SK-N-SH treated with all-trans-retinoic acid at 6 μM for 48 hours (cell line): ENCODE measurements around the gene ATP5F1B.

Source experiments
- GLIS3 ChIP-seq: fragments of 250-450 bp; sonication (Bioruptor Pico); IDR thresholded peaks from 2 replicates; pipeline ENCODE4 v1.5.0; 2020; ENCODE audit warnings: mild to moderate bottlenecking, moderate library complexity
- OSR1 ChIP-seq: fragments of 250-450 bp; sonication (Bioruptor Pico); IDR thresholded peaks from 2 replicates; pipeline ENCODE4 v1.8.0; 2022; ENCODE audit warnings: moderate library complexity, mild to moderate bottlenecking, inconsistent platforms
- PPARA ChIP-seq: fragments of 250-450 bp; sonication (Bioruptor Pico); IDR thresholded peaks from 2 replicates; pipeline ENCODE4 v1.5.0; 2020; ENCODE audit warnings: mild to moderate bottlenecking, borderline replicate concordance
- RARB ChIP-seq: fragments of 250-450 bp; sonication (Bioruptor Pico); IDR thresholded peaks from 2 replicates; pipeline ENCODE4 v1.8.0; 2021; ENCODE audit warnings: mild to moderate bottlenecking, moderate library complexity
- SNAI2 ChIP-seq: fragments of 250-450 bp; sonication (Bioruptor Pico); IDR thresholded peaks from 2 replicates; pipeline ENCODE4 v1.5.0; 2020; ENCODE audit warnings: mild to moderate bottlenecking, moderate library complexity
- TCF4 ChIP-seq: fragments of 250-450 bp; sonication (Bioruptor Pico); IDR thresholded peaks from 2 replicates; pipeline ENCODE4 v1.8.0; 2021; ENCODE audit warnings: mild to moderate bottlenecking, moderate library complexity, borderline replicate concordance
- ZFP30 ChIP-seq: fragments of 450-650 bp; formaldehyde crosslinking; IDR thresholded peaks from 2 replicates; pipeline ENCODE4 v1.5.0; 2022; ENCODE audit warnings: mild to moderate bottlenecking, moderate library complexity
- ZNF70 ChIP-seq: fragments of 450-650 bp; formaldehyde crosslinking; IDR thresholded peaks from 2 replicates; pipeline ENCODE4 v1.5.0; 2020; ENCODE audit warnings: mild to moderate bottlenecking, moderate library complexity
- ZNF8 ChIP-seq: fragments of 450-650 bp; formaldehyde crosslinking; IDR thresholded peaks from 2 replicates; pipeline ENCODE4 v1.5.0; 2020; ENCODE audit warnings: mild to moderate bottlenecking, moderate library complexity
- TF ChIP-seq, protein P1 (sequence below): fragments of 250-450 bp; sonication (Bioruptor Pico); IDR thresholded peaks from 2 replicates; pipeline ENCODE4 v1.8.0; 2020; ENCODE audit warnings: mild to moderate bottlenecking, moderate library complexity, borderline replicate concordance
- TF ChIP-seq, protein P2 (sequence below): fragments of 250-450 bp; sonication (Bioruptor Pico); IDR thresholded peaks from 2 replicates; pipeline ENCODE4 v1.5.0; 2020; ENCODE audit warnings: mild to moderate bottlenecking, moderate library complexity
- TF ChIP-seq, protein P3 (sequence below): fragments of 250-450 bp; sonication (Bioruptor Pico); IDR thresholded peaks from 2 replicates; pipeline ENCODE4 v1.5.1; 2020; ENCODE audit warnings: low read depth, mild to moderate bottlenecking, moderate library complexity
- TF ChIP-seq, protein P4 (sequence below): fragments of 250-450 bp; sonication (Bioruptor Pico); IDR thresholded peaks from 2 replicates; pipeline ENCODE4 v1.8.0; 2021; ENCODE audit warnings: low read depth, mild to moderate bottlenecking, moderate library complexity, borderline replicate concordance
- TF ChIP-seq, protein P5 (sequence below): fragments of 250-450 bp; sonication (Bioruptor Pico); IDR thresholded peaks from 2 replicates; pipeline ENCODE4 v1.5.1; 2021; ENCODE audit warnings: mild to moderate bottlenecking, moderate library complexity

DNA sequence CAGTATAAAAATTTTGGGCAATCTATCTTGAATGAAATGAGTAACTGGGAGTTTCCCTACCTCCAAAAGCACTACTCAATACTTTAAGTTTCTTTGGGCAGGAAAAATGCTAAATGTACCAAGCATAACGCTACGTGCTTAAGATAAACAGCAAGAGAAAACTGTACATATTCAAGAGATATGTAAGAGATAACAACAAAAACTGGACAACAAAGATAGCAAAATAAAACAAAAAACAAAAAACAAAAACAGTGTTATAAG is 22.3 kb upstream of the ATP5F1B start:
- TF ChIP-seq, protein P1, sequence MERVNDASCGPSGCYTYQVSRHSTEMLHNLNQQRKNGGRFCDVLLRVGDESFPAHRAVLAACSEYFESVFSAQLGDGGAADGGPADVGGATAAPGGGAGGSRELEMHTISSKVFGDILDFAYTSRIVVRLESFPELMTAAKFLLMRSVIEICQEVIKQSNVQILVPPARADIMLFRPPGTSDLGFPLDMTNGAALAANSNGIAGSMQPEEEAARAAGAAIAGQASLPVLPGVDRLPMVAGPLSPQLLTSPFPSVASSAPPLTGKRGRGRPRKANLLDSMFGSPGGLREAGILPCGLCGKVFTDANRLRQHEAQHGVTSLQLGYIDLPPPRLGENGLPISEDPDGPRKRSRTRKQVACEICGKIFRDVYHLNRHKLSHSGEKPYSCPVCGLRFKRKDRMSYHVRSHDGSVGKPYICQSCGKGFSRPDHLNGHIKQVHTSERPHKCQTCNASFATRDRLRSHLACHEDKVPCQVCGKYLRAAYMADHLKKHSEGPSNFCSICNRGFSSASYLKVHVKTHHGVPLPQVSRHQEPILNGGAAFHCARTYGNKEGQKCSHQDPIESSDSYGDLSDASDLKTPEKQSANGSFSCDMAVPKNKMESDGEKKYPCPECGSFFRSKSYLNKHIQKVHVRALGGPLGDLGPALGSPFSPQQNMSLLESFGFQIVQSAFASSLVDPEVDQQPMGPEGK (CRISPR knock-in tag) = no peak
- TF ChIP-seq PPARA (CRISPR knock-in tag) (no peak), ZFP30 (CRISPR knock-in tag) (no peak), TCF4 (CRISPR knock-in tag) (no peak), GLIS3 (no peak), RARB (CRISPR knock-in tag) (no peak), ZNF8 (CRISPR knock-in tag) (no peak), OSR1 (CRISPR knock-in tag) (no peak), SNAI2 (no peak), ZNF70 (CRISPR knock-in tag) (no peak)
- TF ChIP-seq, protein P2, sequence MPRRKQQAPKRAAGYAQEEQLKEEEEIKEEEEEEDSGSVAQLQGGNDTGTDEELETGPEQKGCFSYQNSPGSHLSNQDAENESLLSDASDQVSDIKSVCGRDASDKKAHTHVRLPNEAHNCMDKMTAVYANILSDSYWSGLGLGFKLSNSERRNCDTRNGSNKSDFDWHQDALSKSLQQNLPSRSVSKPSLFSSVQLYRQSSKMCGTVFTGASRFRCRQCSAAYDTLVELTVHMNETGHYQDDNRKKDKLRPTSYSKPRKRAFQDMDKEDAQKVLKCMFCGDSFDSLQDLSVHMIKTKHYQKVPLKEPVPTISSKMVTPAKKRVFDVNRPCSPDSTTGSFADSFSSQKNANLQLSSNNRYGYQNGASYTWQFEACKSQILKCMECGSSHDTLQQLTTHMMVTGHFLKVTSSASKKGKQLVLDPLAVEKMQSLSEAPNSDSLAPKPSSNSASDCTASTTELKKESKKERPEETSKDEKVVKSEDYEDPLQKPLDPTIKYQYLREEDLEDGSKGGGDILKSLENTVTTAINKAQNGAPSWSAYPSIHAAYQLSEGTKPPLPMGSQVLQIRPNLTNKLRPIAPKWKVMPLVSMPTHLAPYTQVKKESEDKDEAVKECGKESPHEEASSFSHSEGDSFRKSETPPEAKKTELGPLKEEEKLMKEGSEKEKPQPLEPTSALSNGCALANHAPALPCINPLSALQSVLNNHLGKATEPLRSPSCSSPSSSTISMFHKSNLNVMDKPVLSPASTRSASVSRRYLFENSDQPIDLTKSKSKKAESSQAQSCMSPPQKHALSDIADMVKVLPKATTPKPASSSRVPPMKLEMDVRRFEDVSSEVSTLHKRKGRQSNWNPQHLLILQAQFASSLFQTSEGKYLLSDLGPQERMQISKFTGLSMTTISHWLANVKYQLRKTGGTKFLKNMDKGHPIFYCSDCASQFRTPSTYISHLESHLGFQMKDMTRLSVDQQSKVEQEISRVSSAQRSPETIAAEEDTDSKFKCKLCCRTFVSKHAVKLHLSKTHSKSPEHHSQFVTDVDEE (CRISPR knock-in tag) = no peak
- TF ChIP-seq, protein P3, sequence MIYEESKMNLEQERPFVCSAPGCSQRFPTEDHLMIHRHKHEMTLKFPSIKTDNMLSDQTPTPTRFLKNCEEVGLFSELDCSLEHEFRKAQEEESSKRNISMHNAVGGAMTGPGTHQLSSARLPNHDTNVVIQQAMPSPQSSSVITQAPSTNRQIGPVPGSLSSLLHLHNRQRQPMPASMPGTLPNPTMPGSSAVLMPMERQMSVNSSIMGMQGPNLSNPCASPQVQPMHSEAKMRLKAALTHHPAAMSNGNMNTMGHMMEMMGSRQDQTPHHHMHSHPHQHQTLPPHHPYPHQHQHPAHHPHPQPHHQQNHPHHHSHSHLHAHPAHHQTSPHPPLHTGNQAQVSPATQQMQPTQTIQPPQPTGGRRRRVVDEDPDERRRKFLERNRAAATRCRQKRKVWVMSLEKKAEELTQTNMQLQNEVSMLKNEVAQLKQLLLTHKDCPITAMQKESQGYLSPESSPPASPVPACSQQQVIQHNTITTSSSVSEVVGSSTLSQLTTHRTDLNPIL = no peak
- TF ChIP-seq, protein P4, sequence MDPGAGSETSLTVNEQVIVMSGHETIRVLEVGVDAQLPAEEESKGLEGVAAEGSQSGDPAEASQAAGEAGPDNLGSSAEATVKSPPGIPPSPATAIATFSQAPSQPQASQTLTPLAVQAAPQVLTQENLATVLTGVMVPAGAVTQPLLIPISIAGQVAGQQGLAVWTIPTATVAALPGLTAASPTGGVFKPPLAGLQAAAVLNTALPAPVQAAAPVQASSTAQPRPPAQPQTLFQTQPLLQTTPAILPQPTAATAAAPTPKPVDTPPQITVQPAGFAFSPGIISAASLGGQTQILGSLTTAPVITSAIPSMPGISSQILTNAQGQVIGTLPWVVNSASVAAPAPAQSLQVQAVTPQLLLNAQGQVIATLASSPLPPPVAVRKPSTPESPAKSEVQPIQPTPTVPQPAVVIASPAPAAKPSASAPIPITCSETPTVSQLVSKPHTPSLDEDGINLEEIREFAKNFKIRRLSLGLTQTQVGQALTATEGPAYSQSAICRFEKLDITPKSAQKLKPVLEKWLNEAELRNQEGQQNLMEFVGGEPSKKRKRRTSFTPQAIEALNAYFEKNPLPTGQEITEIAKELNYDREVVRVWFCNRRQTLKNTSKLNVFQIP (CRISPR knock-in tag) = no peak
- TF ChIP-seq, protein P5, sequence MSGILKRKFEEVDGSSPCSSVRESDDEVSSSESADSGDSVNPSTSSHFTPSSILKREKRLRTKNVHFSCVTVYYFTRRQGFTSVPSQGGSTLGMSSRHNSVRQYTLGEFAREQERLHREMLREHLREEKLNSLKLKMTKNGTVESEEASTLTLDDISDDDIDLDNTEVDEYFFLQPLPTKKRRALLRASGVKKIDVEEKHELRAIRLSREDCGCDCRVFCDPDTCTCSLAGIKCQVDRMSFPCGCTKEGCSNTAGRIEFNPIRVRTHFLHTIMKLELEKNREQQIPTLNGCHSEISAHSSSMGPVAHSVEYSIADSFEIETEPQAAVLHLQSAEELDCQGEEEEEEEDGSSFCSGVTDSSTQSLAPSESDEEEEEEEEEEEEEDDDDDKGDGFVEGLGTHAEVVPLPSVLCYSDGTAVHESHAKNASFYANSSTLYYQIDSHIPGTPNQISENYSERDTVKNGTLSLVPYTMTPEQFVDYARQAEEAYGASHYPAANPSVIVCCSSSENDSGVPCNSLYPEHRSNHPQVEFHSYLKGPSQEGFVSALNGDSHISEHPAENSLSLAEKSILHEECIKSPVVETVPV (CRISPR knock-in tag) = no peak
